Heart right ventricle (tissue), 16 donors: ENCODE data around the gene OR10V1. TPM values are rescaled to one million over a fixed set of nuclear protein-coding genes. Genes with fewer than 3 reads are reported as not detected.

Source experiments
- ATAC-seq, 8 donors: fragments of 200-7000 bp; cut with Tn5 transposase; one replicate each; pipeline ENCODE4 v1.9.1; 2020; ENCODE audit warnings: mild to moderate bottlenecking in 8 of 8, moderate library complexity in 8 of 8, moderate number of reproducible peaks in 1 of 8
- DNase-seq, 2 donors: peaks; one replicate each; pipeline ENCODE4 v3.0.0-alpha.2; 2020
- H3K27ac ChIP-seq, 10 donors: fragments of 200-600 bp; sonication (generic) in 2 of 10; one replicate each; pipeline versions ENCODE4 v1.5.0 to v1.8.0; 2020 to 2022; ENCODE audit warnings: mild to moderate bottlenecking in 3 of 10
- H3K27me3 ChIP-seq, 7 donors: fragments of 200-600 bp; one replicate each; pipeline ENCODE4 v1.8.0; 2021 to 2022; ENCODE audit warnings: mild to moderate bottlenecking in 2 of 7
- H3K36me3 ChIP-seq, 9 donors: fragments of 200-600 bp; sonication (generic) in 1 of 9; one replicate each; pipeline versions ENCODE4 v1.5.0 to v1.8.0; 2020 to 2022; ENCODE audit warnings: mild to moderate bottlenecking in 2 of 9
- H3K4me1 ChIP-seq, 9 donors: fragments of 200-600 bp; sonication (generic) in 1 of 9; one replicate each; pipeline versions ENCODE4 v1.5.0 to v1.8.0; 2020 to 2022; ENCODE audit warnings: mild to moderate bottlenecking in 4 of 9
- H3K4me3 ChIP-seq, 10 donors: fragments of 200-600 bp; sonication (generic) in 2 of 10; one replicate each; pipeline versions ENCODE4 v1.5.0 to v1.8.0; 2020 to 2022; ENCODE audit warnings: mild to moderate bottlenecking in 7 of 10, moderate library complexity in 2 of 10
- H3K9me3 ChIP-seq, 11 donors: fragments of 200-600 bp in 10 of 11; sonication (generic) in 2 of 11; one replicate each; pipeline versions ENCODE4 v1.5.0 to v1.8.0; 2013 to 2022; ENCODE audit warnings: mild to moderate bottlenecking in 2 of 11, control low read depth in 1 of 11, moderate library complexity in 1 of 11
- CTCF ChIP-seq, 9 donors: fragments of 200-600 bp; sonication (generic) in 2 of 9; IDR thresholded peaks; one replicate each; pipeline versions ENCODE4 v1.5.0 to v1.8.0; 2021 to 2022; ENCODE audit warnings: antibody characterized with exemption in 9 of 9, mild to moderate bottlenecking in 5 of 9, moderate library complexity in 1 of 9
- WGBS, 2 donors: extraction: QIAGEN DNeasy Blood & Tissue Kit; methylation state at CpG; one replicate each; pipeline ENCODE4 v1.1.7; 2013; ENCODE audit warnings: inconsistent platforms in 1 of 2; 5-methylcytosine and 5-hydroxymethylcytosine counted together
- intact Hi-C, 10 donors: fragments of 100-400 bp; cut with DNase I; formaldehyde crosslinking; loops; one replicate each; pipeline versions ENCODE4 v1.11.1 to v1.14.2; 2022
- polyA plus RNA-seq, 2 donors: library from polyadenylated mRNA; stranded (reverse); fragments of 200-250 nt; gene quantifications; one replicate each; pipeline ENCODE4 v1.2.3, GENCODE V29; 2013
- total RNA-seq, 10 donors: library from RNA; stranded (reverse); fragmentation: NEBNext Ultra II Directional in 3 of 10; extraction: Animal tissue kit (Norgen Biotek cat#: 25700) in 3 of 10; gene quantifications; one replicate each; pipeline versions ENCODE4 v1.2.1 to v1.2.4, GENCODE V29; 2021 to 2023
- donor health status: Arrhythmogenic right ventricular cardiomyopathy.
- donor health status: ischemic (EF 13 %, LVEDD 7.1; RV severe dilation, severe dysfunction).
- donor health status: healthy with polysubstance abuse.
- donor health status: DM: no; HTN: yes; CAD: no.
- donor health status: DM: no; HTN: no; CAD: no.
- donor health status: ischemic (EF 25% LVEDD 6.9; RV normal size, moderate dysfunction).
- donor health status: ischemic (EF 25% LVEDD 5.7; RV mildly dilated, moderate dysfunction).
- donor health status: healthy.
- donor health status: DM: yes; HTN: yes; CAD: no.
- donor health status: Ischemic cardiomyopathy.
- donor health status: ischemic (EF 35%, LVEDD 5.7; RV mildly dilated, moderate dysfunction).
- donor health status: nonischemic (EF 11% LVEDD 7.7; RV severe dilation, severe dysfunction).
- donor health status: DM: yes; HTN: yes; CAD: no.
- donor health status: PGD.
- donor health status: ischemic (EF 29% LVEDD 5.4; RV normal size, mild dysfunction).
- donor health status: nonischemic (EF 23%, LVEDD 6.1; RV moderate dilation, normal function).

Gene OR10V1
- total and polyA plus RNA-seq, 12 donors, result not detected

- Histone ChIP-seq H3K27me3 (peaks cover 0 to 6% (median 0%) of the 10 kb centered on the region in 7 donors), H3K27ac (no peak overlapping the region), H3K36me3 (no peaks in the 10 kb centered on the region), H3K4me3 (no peak overlapping the region), H3K9me3 (no peaks in the 10 kb centered on the region), H3K4me1 (no peaks in the 10 kb centered on the region)
- ATAC-seq (no peak), DNase-seq (no peak)
- 91 to 97% methylated on average over 3 of the region's 3 CpGs for WGBS, 2 donors
- intact Hi-C loops, result loop anchor here in 3 of 10 donors (5.0 to 10.0 kb wide), 3 partner anchors 134 to 504 kb away; partner anchors contain the start of gene DTX4 (in 1 of the 3)
- TF ChIP-seq CTCF (IDR thresholded peaks at IDR 0.05), result no peak
These were observed 34.9 kb downstream of the OR10V1 start for GRCh38 chr11:59678813-59679165.

GRCh38 chr11:59678118-59678812 lies 35.4 kb downstream of the OR10V1 start:
- intact Hi-C loops, result loop anchor here in 3 of 10 donors (5.0 to 10.0 kb wide), 3 partner anchors 133 to 503 kb away; partner anchors contain the start of gene DTX4 (in 1 of the 3)
- Histone ChIP-seq H3K36me3 (no peaks in the 10 kb centered on the region), H3K27ac (no peak overlapping the region), H3K27me3 (peaks cover 0 to 6% (median 0%) of the 10 kb centered on the region in 7 donors), H3K4me3 (no peak overlapping the region), H3K4me1 (no peaks in the 10 kb centered on the region), H3K9me3 (no peaks in the 10 kb centered on the region)
- whole genome bisulfite sequencing, 2 donors, result 91 to 98% methylated on average over 2 of the region's 2 CpGs
- TF ChIP-seq CTCF (IDR thresholded peaks at IDR 0.05), result no peak
- DNase-seq, result no peak
- ATAC-seq, result no peak

GRCh38 chr11:59676205-59676604 lies 37.4 kb downstream of the OR10V1 start:
- TF ChIP-seq CTCF (IDR thresholded peaks at IDR 0.05), result no peak
- intact Hi-C loops, result loop anchor here in 3 of 10 donors (5.0 to 10.0 kb wide), 3 partner anchors 131 to 501 kb away; partner anchors contain the start of gene DTX4 (in 1 of the 3)
- no peaks in the 10 kb centered on the region for H3K36me3 ChIP-seq
- H3K27me3 ChIP-seq, result no peaks in the 10 kb centered on the region
- H3K4me3 ChIP-seq, result no peak overlapping the region
- H3K27ac ChIP-seq, result no peak overlapping the region
- DNase-seq (no peak), ATAC-seq (no peak)
- WGBS, 2 donors, result 85 to 86% methylated on average over 8 of the region's 8 CpGs
- H3K4me1 ChIP-seq, result no peaks in the 10 kb centered on the region
- no peaks in the 10 kb centered on the region for H3K9me3 ChIP-seq

GRCh38 chr11:59674291-59674690 lies 39.4 kb downstream of the OR10V1 start:
- no peak for DNase-seq
- Histone ChIP-seq H3K36me3 (no peaks in the 10 kb centered on the region), H3K4me3 (no peak overlapping the region), H3K27ac (no peak overlapping the region), H3K27me3 (no peaks in the 10 kb centered on the region), H3K9me3 (no peaks in the 10 kb centered on the region), H3K4me1 (peaks cover 0 to 11% (median 6%) of the 10 kb centered on the region in 9 donors)
- no peak for TF ChIP-seq CTCF (IDR thresholded peaks at IDR 0.05)
- ATAC-seq, result no peak
- intact Hi-C loops, result loop anchor here in 5 of 10 donors (5.0 to 10.0 kb wide), 4 partner anchors 127 to 499 kb away; partner anchors contain the start of gene DTX4 (in 1 of the 5)
- WGBS, 2 donors, result 75 to 77% methylated on average over 2 of the region's 2 CpGs
